Right lobe of liver (tissue), 4 donors: ENCODE results near the gene RHOT1.

Experiments
- CTCF ChIP-seq, 4 donors: fragments of 200-600 bp in 3 of 4; fragments of 450-650 bp in 1 of 4; IDR thresholded peaks; one replicate each; pipeline versions ENCODE4 v1.5.1 to v1.8.0; 2016 to 2022; ENCODE audit warnings: antibody characterized with exemption in 4 of 4, mild to moderate bottlenecking in 2 of 4
- POLR2A ChIP-seq: fragments of 450-650 bp; IDR thresholded peaks from one replicate; pipeline ENCODE4 v1.6.1; 2017; ENCODE audit warnings: antibody characterized with exemption, mild to moderate bottlenecking
- donor health status: DM: no; HTN: no; CAD: no.
- donor health status: DM: no; HTN: no; CAD: no.
- donor health status: DM: no; HTN: yes; CAD: no.

DNA sequence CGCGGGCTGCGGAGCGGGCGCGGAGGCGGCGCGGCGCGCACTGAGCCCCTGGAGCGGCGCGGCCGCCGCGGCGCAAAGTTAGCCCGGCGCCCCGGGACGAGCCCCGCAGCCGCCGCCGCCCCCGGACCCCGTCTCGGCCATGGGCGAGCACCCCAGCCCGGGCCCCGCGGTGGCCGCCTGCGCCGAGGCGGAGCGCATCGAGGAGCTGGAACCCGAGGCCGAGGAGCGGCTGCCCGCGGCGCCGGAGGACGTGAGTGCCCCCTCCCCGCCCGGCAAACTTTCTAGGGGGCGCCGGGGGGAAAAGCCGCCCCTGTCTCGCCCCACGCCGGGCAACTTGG, 123.7 kb downstream of the RHOT1 start:
- TF ChIP-seq POLR2A (no peak), CTCF (IDR thresholded peaks at IDR 0.05) (no peak)
